Cerebellar nuclear complex (tissue), 1 donor: ENCODE results near the gene ABHD17B.
"Not testable (repeated sequence)": the region's sequence is repeated elsewhere in the genome, so short reads cannot be mapped to it uniquely, and the experiment has no call there.

Source experiments
- DNase-seq, 2 experiments: peaks; one replicate each; lab custom pipeline; 2025; lab: John Stamatoyannopoulos, UW

The ABHD17B gene

DNA sequence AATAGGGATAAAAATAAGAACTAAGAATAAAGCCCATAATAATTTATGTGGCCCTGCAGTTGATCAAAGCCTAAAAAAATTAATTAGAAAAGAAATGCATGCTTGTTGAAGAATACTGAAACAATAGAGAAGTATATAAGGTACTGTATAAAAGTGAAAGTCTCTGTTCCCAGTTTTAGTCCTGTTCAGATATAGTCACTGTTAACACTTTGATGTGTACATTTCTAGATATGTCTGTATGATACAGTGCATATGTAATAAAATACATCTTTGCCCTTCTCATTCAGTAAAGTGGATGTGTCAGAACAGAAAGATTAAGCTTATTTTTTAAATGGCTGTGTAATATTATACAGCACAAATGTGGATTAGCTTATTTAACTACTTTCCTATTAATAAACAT lies 4.5 kb upstream of the ABHD17B start:
- DNase-seq: no peak

DNA sequence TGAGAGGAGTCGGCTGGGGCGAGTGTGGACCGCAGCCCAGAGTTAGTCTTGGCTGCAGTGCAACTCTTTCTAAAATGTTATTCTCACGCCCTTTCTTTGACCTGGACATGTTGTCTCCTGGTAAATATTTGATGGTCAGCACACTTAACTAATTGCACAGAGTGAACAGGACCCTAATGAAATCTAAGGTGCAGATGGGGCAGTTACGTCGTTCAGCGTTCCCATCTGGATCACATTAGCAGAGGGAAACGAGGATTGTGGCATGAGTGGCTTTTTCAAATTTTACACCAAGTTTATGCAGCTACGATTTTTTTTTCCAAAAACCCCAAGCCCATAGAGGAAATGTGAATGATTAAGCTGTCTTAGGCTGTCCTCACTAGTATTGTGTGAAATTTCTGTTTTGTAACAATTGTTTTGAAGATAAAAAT lies 929 bp upstream of the ABHD17B start:
- no peak for DNase-seq

- no peak for DNase-seq
Measured at GRCh38 chr9:71910650-71911060, 338 bp downstream of the ABHD17B start.

- DNase-seq: no peak
Measured at GRCh38 chr9:71909887-71910649, 925 bp downstream of the ABHD17B start.

GRCh38 chr9:71908825-71909224 lies 2.2 kb downstream of the ABHD17B start:
- DNase-seq: no peak

- no peak for DNase-seq
Measured at GRCh38 chr9:71904076-71904475, 6.9 kb downstream of the ABHD17B start.

DNA sequence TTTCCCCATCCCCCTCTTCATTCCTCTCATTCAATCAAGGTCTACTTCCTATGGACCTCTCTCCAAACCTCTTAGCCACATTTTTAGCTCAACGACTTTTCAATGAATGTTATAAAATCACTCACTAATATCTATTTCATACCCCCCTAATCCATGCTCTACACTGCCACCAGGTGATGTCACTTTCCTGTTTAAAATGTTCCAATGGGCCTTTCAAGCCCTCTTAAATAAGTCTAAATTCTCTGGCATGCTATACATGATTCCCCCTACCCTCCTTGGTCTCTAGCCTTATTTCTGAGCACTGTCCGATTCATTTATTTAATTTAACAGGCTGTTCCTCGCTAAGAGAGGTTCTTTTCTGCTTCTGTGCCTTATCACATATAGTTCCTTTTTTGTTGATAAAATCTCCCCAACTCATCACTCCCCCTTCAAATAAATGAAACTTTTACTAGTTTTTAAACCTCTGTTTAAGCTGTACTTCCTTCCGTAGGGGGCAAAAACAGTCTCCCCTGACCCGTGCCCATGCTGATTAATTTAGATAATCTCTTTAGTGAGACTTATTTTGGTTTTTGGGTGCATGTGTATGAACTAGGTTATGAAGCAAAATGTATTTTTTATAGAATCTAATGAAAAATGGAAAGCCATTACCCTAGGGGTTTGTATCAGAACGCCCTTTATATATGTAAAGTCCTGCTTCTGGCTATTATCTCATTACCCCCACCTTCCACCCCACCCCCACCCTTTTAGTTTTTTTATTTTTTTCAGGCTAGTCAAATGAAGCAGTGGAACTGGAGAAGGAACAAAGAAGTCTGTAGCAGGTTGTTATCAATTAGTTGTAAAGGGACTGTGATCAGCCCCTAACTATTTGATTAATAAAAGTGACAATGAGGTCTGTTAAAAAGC lies 9.0 kb downstream of the ABHD17B start:
- DNase-seq: no peak

DNA sequence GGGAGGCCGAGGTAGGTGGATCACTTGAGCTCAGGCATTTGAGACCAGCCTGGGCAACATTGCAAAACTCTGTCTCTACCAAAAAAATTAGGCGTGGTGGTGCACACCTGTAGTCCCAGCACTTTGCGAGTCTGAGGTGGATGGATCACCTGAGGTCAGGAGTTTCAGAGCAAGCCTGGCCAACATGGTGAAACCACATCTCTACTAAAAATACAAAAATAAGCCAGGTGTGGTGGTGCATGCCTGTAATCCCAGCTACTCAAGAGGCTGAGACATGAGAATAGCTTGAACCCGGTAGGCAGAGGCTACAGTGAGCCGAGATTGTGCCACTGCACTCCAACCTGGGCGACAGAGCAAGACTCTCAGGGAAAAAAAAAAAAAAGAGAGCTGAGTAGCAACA lies 12.2 kb downstream of the ABHD17B start:
- DNase-seq: not testable (repeated sequence)

- DNase-seq: no peak
Measured at GRCh38 chr9:71897577-71897976, 13.4 kb downstream of the ABHD17B start.

- DNase-seq: no peak
Measured at GRCh38 chr9:71896761-71897160, 14.2 kb downstream of the ABHD17B start.

DNA sequence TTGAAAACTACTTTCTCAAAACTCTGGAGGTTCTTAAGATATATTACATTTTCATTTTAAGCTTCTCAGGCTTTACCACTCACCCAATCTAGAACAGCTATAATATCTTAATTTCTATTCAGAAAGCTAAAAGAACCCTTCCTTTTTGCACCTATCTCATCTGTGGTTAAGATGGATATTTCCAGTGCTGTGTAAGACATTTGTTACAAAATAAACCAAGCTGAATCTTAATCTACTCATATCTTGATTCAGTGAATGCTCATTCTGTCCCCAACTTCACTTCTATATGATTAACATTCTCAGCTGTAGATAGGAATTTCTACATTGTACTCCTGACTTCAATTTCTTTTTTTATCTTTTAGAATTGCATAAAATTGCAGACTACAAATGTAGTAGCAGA lies 15.0 kb downstream of the ABHD17B start:
- DNase-seq: no peak

- no peak for DNase-seq
Measured at GRCh38 chr9:71895117-71895516, 15.9 kb downstream of the ABHD17B start.

DNA sequence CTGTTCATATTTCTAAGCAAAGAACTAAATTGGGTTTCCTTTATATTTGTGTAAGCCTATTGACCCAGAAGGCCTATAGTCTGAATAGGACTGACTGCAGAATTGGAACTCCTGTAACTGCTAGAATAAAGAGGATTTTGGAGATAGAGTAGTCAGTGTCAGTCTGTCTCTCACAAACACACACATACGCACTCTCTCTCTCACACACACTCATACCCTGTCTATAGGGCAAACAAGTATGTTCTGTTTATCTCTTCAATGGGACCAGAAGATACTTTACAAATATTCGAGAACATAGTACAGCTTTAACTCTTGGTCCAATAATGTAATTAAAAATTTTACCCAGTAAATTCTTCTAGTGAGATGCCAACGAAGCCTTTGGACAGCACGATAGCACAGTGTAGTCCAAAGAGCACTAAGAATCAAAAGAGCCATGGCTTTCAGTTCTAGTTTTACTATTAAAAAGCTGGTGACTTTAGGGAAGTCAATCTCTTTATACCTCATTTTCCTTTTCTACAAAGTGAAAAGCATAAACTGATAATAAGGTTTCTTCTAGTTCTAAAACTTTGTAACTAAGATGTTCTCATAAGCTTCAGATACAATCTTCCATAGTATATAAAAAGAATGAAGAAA lies 19.3 kb downstream of the ABHD17B start:
- no peak for DNase-seq

GRCh38 chr9:71890042-71890679 lies 20.8 kb downstream of the ABHD17B start:
- no peak for DNase-seq

DNA sequence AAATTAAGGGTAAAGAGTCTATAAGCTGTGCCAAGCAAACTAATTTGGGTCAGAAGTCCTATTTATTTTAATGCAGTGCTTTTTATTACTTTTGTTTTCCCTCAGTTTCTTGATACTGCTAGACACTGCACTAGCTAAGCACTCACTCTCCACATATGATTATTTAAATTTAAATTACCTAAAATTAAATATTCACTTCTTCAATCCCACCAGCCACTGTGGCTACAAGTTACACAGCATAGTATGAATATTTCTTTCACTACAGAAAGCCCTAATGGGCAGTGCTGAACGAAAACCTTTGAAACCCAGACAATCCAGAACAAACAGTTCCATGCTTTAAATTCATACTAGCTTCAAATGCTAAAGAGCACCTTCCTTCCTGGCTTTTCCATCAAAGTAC lies 23.6 kb downstream of the ABHD17B start:
- no peak for DNase-seq

DNA sequence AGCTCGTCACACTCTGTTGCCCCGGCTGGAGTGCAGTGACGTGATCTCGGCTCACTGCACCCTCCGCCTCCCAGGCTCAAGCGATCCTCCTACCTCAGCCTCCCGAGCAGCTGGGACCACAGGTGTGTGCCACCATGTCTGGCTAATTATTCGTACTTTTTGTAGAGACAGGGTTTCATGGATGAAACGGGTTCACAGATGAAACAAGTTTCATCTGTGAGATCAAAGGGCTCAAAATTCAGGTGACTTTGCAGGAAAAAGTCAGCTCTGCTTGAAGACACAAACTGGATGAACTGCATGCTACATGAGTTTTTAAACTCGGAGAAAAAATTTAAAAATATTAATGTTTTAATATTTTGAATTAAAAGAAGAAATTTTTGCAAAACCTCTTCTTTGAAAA lies 24.5 kb downstream of the ABHD17B start:
- DNase-seq: no peak

DNA sequence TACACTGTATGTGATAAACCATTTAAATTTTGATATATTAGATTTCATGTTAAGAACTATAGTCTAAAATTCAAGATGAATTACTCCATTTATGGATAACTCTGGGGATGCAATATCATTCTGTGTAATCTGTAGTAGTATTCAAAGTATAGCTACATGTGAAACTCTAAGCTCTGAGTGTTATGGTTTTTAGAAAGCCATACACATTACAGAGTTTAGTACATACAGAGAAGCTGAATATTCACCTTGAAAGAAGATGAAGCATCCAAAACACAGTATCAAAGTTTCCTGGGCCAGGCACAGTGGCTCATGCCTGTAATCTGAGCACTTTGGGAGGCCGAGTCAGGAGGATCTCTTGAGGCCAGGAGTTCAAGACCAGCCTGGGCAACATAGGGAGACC lies 25.0 kb downstream of the ABHD17B start:
- no peak for DNase-seq

GRCh38 chr9:71885467-71885866 lies 25.5 kb downstream of the ABHD17B start:
- DNase-seq: no peak

- no peak for DNase-seq
Measured at GRCh38 chr9:71884005-71884404, 27.0 kb downstream of the ABHD17B start.

- no peak for DNase-seq
Measured at GRCh38 chr9:71879644-71880174, 31.3 kb downstream of the ABHD17B start.

- DNase-seq: no peak
Measured at GRCh38 chr9:71878327-71879274, 32.4 kb downstream of the ABHD17B start.
